ENCODE results near the gene CFLAR.
A peak's percentile ranks its signal among the peaks of the same experiment; 100 is the strongest.
"Not testable (repeated sequence)": the region's sequence is repeated elsewhere in the genome, so short reads cannot be mapped to it uniquely, and the experiment has no call there.

CFLAR gene

DNA sequence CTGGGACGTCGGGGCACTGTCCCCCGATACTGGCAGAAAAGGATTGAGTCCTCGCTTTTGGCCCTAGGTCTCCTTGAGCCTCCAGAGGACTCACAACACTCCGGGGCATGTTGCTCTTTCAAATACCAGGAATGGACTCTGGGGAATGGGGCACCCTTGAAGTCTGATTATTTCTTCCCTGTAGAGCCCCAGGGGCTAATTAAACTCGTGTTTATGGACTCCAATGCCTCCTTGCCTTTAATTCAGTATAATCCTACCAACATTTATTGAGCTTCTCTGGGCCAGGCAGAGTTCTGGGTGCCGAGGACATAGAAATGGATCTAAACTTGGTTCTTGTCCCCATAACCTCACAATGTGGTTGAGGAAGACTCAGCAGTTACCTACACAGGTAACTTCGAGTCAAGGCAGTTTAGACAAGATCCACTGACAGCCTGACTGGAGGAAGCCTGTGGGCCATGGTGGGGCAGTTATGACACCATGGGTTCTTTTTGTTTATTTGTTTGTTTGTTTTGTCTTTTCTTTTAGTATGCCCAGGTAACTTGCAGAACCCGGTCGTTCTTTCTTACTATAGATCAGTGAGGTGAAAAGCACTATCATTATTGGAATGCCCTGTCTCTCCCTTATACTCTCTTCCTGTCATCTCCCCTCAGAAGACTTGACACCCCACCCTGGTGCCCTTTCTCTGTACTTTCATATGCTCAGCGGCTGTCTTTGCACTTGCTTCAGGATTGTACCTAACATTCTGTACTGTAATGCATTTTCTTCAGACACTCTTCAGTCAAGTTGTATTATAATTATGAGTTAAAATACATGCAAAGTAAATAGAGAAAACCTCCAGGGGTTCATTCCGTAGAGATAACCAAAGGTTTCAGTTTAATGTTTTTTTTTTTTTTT lies 3.2 kb downstream of the CFLAR start:
- DNase-seq: peak; percentile 49

DNA sequence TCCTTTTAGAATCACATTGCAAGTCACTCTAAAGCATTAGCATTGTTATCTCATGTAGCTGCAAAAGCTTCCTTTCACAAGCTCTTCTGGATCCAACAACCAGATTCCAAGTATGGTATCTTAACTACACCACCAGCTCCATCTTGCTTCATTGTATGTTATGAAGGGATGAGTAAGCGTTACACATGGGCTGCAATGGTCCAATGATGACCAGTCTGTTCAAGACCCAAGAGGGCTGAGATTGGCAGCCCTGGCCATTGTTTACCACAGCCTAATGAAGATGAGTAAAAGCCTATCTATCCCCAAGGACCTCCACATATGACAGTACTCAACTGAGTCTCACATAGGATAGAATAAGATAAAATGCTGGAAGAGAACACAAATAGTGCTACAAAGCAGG lies 6.3 kb downstream of the CFLAR start:
- peak; percentile 44 for DNase-seq

DNA sequence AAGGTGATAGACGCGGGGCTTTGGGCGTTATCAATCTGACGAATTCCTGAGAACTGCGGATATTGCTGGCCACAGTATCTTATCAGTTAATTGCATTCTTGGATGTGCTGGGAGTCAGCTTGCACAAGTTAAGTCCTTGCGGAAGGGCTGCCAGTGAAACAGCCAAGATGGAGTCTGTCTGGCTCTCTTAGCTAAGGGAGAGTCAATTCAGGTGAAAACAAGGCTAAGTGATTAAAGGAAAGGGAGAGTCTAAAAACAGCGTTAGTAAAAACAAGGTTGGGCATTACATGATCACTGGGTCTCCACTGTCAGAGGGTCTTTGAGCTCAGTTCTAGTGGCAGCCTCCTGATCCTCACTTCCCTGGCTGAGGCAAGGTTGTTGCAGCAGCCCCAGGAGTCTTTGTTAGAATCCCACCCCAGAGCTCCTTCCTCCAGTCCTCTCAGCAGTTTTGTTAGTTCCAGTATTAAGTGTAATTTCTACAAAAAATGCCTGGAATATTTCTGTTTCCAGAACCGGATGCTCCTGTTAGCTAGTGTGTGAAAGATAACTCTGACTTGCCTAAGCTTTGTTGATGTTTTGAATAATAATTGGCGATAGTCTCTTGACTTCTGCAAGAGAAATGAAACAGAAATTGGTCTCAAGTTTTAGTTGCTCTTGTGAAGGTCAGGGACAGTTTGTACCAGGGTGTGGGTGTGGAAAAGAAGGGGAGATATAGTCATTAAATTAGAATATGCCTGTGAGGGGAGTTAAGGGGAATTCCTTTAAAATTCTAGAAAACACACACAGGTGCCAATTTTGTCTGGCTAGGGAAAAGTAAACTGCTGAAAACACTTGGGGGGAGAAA lies 10.6 kb downstream of the CFLAR start:
- DNase-seq: peak; percentile 64

DNA sequence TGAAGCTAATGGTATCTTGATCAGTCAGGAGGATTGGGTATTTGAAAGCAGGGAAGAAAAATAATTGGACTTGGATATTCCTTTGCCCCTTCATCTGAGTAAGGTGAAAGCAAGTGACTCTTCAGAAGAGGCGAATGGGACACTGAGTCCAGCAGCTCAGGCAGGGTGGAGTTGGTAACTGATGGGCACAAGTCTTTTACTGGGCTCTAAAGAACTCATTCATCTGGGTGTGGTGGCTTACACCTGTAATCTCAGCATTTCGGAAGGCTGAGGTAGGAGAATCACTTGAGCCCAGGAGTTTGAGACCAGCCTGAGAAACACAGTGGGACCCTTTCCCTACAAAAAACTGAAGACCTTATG lies 11.2 kb downstream of the CFLAR start:
- DNase-seq: peak; percentile 37

DNA sequence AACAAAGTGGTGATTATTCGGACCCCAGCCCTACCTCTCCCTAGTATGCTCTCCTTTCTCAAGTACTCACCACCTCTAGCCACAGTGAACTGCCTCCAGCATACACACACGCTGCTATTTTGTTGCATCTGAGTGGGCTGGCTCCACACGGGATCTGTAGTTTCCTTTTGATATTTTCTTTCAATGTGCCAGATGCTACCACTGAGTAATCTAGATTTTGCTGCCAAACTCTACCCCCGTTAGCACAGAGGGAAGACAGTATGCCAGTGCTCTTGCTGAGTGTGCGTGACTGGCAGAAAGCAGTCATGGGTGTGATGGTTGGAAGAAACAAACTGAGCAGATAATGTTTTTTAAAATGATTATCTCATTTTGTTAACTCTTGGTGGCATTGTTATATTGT lies 11.6 kb downstream of the CFLAR start:
- DNase-seq: peak; percentile 84

DNA sequence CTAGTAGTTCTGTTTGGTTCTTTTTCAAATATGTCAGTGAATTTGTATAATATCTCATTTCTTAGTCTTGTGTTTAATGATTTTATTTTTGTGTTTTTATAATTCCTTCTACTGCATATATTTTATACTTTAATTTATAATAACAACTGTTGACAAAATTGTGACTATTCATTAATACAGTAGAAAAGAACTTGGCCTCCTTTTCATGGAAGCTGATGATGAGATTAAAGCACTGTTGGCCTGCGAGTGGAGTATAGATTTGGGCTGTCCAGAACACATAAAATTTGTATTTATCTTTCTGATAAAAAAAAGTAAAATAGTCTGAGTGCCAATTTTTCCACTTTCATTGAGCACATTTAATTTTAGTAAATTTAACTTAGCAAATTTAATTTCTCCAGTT lies 12.1 kb downstream of the CFLAR start:
- DNase-seq: no peak

DNA sequence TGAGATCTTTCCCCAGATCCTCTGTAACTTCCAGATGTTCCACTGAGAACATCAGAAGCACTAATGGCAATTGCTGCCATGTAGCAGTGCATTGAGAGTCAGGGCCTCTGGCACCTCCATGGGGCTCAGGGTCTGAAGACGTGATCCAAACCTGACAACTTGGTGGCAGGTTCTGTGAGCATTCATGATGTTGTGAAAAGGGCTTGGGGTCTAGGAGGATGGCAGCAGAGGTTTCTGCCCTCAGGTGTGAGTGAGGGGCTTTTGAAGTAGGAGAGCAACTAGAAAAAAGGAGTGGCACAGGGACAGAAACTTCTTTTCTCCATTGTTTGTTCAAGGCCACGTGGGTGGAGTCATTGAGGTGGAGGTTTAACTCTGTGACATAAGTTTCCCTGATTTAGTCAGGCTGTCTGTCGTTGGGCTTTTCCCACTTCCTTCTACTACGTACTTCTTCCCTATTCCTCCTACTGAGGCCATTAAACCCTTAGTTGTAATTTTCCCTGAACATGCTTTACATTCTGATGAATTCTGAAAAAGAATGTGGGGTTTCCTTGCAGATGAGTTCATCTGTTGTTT lies 13.1 kb downstream of the CFLAR start:
- DNase-seq: peak; percentile 84

DNA sequence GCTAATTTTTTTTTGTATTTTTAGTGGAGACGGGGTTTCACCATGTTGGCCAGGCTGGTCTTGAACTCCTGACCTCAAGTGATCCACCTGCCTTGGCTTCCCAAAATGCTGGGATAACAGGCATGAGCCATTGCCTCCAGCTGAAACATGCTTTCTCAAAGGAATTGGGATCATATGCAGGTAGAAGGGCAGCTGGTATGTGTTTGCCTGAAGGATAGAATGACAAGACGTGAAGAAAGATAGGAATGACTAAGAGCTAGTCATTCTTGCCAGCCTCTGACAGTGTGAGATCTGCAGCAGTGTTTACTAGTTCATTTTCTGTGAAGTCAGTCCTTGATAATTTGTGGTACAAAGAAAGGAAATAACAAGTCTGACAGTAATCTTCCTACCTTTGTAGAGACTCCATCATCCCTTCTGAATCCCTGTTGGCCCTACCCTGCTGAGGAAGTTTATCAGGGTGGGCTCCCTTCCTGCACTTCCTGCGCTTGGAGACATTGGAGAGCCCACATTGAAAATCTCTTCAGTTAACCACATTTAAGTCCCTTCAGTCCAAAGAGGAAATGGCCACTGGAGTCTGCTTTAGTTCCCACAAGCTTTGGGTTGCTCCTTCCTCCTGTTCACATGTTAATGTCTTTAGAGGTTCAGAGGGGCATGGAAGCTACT lies 14.7 kb downstream of the CFLAR start:
- DNase-seq: peak; percentile 89

DNA sequence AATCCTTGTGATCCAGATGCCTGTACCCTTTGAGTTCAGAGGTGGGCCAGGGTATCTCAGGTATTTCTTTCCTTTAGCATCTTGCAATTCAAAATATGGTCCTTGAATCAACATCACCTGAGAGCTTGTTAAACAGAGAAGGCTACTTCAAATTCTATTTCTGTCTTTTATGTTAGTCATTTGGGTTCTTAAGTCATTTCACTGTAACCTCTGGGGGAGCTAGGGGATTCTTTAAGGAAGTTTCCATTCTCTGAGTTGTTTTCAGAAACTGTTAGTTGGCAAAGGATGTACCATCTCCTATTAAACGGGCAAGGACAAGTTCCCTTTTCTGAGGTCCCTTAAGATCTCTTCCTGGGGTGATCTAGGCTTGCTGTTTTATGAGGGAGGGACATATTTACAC lies 16.6 kb downstream of the CFLAR start:
- peak; percentile 80 for DNase-seq

DNA sequence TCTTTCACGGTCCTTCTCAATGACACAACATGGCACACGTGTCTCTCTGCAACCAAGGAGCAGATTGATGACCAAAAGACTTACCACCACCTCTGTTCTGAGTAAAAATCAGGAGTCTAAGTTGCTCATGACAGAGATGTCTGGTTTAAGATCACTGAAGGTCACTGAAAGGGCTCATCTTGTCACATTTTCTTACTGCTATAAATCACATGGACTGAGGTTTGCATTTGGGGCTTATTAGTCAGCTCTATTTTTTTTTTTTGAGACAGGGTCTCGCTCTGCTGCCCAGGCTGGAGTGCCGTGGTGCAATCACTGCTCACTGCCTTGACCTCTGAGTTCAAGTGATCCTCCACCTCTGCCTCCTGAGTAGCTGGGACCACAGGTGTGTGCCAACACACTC lies 19.4 kb downstream of the CFLAR start:
- DNase-seq: no peak

DNA sequence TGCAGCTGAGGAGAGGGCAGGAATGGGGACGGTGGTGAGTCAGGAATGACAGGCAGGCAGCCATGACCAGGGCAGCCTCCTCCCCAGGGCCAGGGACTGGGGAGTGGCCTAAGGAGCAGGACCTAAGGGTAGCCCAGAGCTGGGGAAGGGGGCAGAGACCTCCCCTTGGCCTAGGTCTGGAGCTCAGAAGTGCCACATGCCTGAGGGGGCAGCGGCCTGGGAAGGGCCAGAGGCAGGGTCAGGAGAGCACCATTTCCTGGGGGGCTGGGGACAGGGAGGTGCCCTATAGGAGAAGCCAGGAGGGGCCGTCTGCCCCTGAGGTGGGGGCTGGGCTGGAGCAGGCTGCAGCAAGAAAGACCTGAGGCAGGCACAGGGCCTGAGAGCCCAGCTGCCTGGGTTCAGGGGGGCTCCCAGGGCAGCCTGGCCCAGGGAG lies 20.9 kb downstream of the CFLAR start:
- DNase-seq: no peak

DNA sequence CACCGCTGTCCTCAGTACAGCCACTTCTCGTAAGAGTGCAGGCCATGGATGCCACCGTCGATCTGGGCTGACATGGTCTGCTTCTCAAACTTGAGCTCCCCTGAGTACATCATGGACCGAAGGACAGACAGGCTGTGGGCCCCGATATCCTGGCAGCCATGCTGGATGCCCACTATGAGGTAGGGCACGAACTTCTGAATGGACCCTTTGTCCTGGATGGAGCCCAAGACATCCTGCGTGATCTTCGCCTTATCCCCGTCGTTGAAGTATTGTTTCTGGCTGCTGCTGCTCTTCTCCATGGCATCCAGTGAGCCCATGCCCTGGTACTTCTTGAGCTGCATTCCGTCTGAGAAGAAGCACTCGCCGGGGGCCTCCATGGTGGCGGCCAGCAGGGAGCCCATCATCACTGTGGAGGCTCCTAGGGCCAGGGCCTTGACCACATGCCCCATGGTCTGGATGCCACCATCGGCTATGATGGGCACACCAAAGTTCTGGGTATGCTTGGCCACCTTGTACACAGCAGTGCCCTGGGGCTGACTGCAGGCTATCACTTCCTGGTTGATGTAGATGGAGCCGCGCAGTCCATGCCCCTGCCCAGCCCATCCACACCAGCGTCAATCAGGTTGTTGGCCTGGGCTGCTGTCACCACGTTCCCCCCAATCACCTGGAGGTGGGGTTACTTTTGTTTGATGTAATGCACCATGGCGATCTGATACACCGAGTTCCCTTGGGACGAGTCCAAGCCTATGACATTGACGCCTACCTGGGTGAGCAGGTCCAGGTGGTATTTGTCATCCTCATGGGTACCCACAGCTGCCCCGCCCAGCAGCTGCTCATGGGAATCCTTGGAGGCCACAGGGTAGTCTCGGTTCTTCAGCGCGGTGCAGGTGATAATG lies 21.8 kb downstream of the CFLAR start:
- no peak for DNase-seq

DNA sequence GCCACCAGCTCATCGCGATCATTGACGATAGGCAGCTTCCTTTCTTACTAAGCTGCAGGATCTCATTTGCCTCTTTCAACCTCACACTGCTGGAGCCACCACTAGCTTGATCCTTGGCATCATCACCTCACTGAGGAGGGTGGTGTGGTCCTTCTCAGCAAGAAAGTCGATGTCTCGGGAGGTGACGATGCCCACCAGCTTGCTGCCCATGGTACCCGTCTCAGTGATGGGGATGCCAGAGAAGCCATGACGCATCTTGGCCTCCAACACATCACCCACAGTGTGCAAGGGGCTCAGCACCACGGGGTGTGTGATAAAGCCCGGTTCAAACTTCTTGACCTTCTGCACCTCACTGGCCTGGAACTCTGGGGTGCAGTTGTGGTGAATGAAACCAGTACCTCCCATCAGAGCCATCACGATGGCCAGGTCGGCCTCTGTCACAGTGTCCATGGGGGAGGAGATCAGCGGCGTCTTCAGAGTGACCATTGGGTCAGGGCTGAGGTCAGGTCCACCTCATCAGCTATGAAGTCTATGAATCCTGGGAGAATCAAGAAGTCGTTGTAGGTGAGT lies 22.5 kb downstream of the CFLAR start:
- DNase-seq: no peak

DNA sequence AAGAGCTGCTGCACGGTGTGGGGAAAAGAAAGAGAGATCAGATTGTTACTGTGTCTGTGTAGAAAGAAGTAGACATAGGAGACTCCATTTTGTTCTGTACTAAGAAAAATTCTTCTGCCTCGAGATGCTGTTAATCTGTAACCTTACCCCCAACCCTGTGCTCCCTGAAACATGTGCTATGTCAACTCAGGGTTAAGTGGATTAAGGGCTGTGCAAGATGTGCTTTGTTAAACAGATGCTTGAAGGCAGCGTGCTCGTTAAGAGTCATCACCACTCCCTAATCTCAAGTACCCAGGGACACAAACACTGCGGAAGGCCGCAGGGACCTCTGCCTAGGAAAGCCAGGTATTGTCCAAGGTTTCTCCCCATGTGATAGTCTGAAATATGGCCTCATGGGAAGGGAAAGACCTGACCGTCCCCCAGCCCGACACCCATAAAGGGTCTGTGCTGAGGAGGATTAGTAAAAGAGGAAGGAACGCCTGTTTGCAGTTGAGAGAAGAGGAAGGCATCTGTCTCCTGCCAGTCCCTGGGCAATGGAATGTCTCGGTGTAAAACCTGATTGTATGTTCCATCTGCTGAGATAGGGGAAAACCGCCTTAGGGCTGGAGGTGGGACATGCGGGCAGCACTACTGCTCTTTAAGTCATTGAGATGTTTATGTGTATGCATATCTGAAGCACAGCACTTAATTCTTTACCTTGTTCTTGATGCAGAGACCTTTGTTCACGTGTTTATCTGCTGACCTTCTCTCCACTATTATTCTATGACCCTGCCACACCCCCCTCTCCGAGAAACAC lies 23.2 kb downstream of the CFLAR start:
- not testable (repeated sequence) for DNase-seq

DNA sequence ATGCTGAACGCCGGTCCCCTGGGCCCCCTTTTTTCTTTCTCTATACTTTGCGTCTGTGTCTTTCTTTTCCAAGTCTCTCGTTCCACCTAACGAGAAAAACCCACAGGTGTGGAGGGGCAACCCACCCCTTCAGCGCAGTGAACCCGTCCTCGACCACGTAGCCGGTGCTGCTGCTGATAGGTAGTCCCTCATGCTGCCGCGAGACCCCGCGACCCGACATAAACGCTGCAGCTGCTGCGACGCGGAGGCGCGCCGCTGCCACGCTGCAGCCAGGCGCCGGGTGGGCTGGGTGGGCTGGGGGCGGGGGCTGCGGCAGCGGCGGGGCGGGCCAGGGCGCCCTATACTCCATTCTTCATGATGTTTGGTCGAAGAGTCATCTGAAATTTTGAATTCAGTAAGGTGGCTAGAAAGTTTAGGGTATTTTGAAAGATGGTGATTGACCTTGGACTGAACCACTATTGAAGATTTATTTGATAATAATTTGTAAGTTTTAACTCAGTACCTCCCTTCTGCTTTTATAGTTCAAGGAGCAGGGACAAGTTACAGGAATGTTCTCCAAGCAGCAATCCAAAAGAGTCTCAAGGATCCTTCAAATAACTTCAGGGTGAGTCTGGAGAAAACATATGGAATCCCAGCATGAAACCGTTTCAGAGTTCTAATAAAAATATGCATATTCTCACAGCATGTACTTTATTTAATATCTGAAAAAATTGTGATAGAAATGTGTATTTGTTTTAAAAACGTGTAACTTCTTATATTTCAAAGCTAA lies 24.1 kb downstream of the CFLAR start:
- no peak for DNase-seq

DNA sequence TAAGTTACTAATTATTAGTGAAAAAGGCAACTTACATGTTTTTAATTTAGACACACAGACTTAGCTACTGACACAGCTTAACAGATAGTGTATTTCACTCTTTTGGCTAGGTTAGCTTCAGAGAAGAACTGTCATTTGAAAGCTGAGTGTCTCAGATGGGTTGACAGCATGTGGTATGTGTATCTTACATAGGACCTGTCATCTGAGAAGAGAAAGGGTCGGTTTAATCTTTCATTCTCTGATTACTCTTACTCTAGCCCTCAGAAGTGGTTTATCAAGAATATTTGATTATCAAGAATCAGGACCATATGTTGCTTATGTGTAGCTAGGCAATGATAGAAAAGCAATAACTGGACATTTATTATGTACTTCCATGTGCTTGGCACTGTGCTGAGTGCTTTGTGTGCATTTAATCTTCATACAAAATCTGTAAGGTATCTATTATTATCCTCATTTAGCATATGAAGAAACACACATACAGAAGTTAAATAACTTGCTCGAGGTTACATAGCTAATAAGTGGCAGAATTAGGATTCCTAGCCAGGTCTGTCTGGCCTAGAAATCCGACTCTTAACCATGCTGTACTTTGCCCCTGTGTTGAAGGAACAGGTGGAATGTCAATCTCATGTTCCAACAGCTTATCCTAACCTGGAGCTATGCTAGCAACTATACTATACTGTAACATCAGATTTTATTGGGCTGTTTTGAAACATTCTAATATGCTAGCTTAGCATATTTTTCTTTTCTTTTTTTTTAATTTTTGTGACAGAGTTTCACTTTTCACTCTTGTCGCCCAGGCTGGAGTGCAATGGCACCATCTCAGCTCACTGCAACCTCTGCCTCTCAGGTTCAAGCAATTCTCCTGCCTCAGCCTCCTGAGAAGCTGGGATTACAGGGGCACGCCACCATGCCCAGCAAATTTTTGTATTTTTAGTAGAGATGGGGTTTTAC lies 28.4 kb downstream of the CFLAR start:
- DNase-seq: no peak

DNA sequence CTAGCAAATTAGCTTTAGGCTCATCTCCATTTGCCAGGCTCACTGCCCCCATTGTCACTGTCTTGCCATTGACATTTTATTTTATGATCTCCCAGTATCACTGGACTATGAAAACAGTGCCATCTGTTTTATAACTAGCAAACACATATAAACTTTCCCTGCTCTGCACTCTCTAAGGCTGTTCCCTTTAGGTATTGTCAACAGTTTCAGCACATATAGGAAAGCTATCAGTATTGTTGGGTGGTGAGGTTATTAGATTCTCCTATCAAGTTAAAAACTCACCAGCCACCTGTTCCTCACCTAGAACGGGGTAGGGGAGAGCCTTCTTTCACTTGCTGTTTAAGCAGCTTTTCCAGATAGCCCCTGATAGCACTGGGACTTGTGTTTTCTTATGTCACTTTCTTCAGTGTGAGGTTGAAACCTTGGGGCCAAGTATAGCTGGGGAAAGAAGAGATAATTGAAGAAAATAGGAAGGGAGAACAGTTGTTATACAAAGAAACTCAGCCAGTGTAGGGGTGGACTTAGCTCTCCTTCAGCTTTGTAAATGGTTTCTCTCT lies 32.5 kb downstream of the CFLAR start:
- no peak for DNase-seq

DNA sequence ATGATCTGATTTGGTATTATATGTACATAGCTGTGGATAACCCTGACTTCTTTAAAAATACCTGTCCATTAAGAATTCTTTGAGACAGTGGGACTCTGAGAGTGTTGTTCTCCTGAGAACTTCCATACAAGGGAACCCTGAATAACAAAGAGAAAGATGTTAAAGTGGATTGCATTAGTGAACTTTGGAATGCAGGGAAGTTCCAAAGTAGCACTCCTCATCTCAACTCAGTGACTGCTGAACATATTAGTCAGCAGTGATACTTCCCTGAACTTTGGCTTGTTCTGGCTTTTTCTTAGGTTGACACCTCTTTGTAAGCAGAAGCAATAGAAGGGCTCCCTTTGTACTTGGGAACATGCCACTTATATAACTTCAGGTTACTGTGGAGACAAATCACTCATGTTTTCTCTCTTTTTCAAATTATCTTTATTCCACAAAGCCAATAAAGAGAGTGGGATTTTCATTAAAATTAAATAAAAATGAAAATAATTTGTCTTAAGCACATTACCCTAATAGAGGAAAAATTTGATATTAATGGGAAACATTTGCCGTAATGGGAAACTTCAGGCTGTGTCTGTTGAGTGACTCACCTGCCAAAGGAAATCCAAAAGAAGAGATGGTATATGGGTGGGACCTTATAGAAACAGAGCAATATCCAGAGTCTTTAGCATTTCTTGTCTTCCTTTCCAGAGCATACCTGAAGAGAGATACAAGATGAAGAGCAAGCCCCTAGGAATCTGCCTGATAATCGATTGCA lies 33.3 kb downstream of the CFLAR start:
- no peak for DNase-seq
